GM18951 (cell line): ENCODE measurements around the gene NCL.
"Not testable (repeated sequence)": the region's sequence is repeated elsewhere in the genome, so short reads cannot be mapped to it uniquely, and the experiment has no call there.

ENCODE experiments used
- POLR2A ChIP-seq: IDR thresholded peaks from 4 replicates; pipeline ENCODE4 v1.6.1; 2011; ENCODE audit warnings: mild to moderate bottlenecking; ENCODE audit not compliant: insufficient read length, insufficient read depth; ENCODE audit errors: extremely low read depth
- in situ Hi-C: fragments of 300-500 bp; cut with MboI; formaldehyde crosslinking; loops from one replicate; pipeline ENCODE4 v1.12.0; 2022; ENCODE audit warnings: low sequenced_read_pairs, mixed read lengths, inconsistent platforms; ENCODE audit not compliant: unreplicated experiment

Gene NCL

DNA sequence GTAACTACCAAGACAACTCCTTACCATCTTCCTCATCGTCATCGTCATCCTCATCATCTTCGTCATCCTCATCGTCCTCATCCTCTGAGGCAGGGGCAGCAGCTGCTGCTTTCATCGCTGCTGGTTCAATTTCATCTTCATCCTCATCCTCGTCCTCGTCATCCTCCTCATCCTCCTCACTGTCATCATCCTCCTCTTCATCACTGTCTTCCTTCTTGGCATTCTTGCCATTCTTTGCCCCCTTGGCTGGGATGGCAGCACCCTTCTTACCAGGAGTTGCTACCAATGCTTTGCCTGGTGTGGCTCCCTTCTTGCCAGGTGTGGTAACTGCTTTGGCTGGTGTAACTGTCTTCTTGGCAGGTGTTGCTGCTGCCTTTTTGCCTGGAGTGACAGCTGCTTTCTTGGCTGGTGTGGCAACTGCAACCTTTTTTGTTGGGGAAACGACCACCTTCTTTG lies 2.7 kb downstream of the NCL start:
- in situ Hi-C loops = no loop called here
- TF ChIP-seq POLR2A = no peak

GRCh38 chr2:231460841-231461240 lies 3.4 kb downstream of the NCL start:
- in situ Hi-C loops = not testable (repeated sequence)

DNA sequence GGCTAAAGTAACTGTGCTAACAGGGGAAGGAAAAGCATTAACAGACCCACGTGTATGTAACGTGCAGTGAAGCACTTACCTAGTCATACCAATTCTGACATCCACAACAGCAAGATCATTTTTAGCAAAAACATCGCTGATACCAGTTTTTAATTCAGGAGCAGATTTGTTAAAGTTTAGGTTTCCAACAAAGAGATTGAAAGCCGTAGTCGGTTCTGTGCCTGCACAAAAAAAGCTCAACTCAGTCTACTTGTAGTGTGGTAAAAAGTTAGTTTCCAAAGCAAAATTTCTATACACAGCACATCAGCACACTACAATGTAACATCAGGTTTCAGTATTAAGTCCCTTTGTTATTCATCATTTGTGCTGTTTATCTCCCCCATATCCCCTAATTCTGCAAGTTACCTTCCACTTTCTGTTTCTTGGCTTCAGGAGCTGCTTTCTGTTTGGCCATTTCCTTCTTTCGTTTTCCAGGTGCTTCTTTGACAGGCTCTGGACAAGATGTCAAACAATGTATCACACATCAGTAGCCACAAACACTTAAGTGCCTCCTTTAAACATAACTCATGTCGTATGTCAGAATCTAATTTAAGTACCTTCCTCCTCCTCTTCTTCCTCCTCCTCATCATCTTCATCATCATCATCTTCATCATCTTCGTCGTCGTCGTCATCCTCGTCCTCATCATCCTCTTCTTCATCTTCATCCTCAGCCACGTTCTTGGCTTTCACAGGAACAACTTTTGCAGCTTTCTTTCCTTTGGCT lies 4.0 kb downstream of the NCL start:
- in situ Hi-C loops = no loop called here
- TF ChIP-seq POLR2A = no peak

DNA sequence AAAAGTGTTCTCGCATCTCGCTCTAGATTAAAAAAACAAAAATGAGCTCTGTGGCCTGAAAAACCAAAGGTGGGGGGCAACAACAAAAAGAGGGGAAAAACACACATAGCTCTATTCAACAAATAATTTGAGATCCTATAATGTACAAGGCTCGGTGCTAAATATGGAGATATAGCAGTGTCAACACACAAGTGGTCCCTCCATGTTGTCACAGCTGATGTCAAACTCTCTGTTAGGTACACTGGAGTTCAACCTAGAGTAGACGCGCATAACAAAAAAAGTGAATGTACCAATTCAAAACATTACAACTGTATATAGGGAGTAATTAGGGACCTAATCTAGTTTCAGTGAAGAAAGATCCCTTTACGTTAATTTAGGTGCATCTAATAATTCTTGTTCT lies 5.9 kb downstream of the NCL start:
- in situ Hi-C loops = no loop called here

GRCh38 chr2:231457101-231457500 lies 7.2 kb downstream of the NCL start:
- in situ Hi-C loops = no loop called here
- TF ChIP-seq POLR2A = no peak

More for the DNA sequence above, 5.9 kb downstream of the NCL start:
- peak; percentile 20 for TF ChIP-seq POLR2A

GRCh38 chr2:231456295-231457004 lies 7.8 kb downstream of the NCL start:
- in situ Hi-C loops = no loop called here
- TF ChIP-seq POLR2A = peak; percentile 34

- in situ Hi-C loops = no loop called here
- TF ChIP-seq POLR2A = no peak
Measured at GRCh38 chr2:231455890-231456289, 8.4 kb downstream of the NCL start.

GRCh38 chr2:231455222-231455621 lies 9.1 kb downstream of the NCL start:
- TF ChIP-seq POLR2A = peak; percentile 3
- in situ Hi-C loops = no loop called here

- in situ Hi-C loops = no loop called here
- no peak for TF ChIP-seq POLR2A
Measured at GRCh38 chr2:231454361-231454791, 9.9 kb downstream of the NCL start.

- TF ChIP-seq POLR2A = no peak
- in situ Hi-C loops = no loop called here
Measured at GRCh38 chr2:231452799-231453508, 11.3 kb downstream of the NCL start.

GRCh38 chr2:231450548-231450989 lies 13.7 kb downstream of the NCL start:
- TF ChIP-seq POLR2A = no peak
- in situ Hi-C loops = no loop called here

GRCh38 chr2:231449503-231450054 lies 14.7 kb downstream of the NCL start:
- in situ Hi-C loops = no loop called here

DNA sequence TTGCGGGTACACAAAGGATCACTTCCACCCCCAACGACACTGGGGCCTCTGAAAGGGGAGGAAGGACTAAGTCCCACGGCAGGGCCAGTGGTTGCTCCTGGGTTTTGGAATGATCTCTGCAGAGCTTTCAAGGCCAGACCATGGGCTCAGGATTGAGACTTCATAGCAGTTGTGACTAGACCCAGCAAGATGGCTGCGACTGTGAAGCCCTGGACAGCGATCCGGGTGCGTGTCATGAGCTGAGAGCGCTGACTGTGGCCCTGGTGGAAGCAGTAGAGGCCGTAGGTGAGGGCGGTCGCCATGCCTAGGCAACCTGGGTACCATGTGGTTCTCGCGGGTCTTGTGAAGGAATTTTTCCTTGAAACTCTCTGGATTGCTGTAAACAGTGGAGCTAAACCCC lies 27.3 kb downstream of the NCL start:
- in situ Hi-C loops = no loop called here
- no peak for TF ChIP-seq POLR2A

More at GRCh38 chr2:231449503-231450054, 14.7 kb downstream of the NCL start:
- TF ChIP-seq POLR2A = no peak
